PC-3 (cell line): ENCODE results near the gene CAPN5. TPM values are rescaled to one million over a fixed set of nuclear protein-coding genes. Genes with fewer than 3 reads are reported as not detected.

Experiments used
- ATAC-seq: fragments of 200-7000 bp; cut with Tn5 transposase; 2 replicates; pipeline ENCODE4 v1.9.1; 2020; ENCODE audit warnings: mild to moderate bottlenecking, moderate library complexity
- BruUV-seq: library from RNA; stranded (reverse); fragments of 400-500 nt; replicated peaks from 2 replicates; lab custom pipeline; 2021; lab: Mats Ljungman, UMichigan
- CTCF ChIA-PET: fragments of 300-600 bp; sonication (Branson Sonifier 250); formaldehyde crosslinking; loops from one replicate; lab custom pipeline; 2022; ENCODE audit warnings: antibody characterized with exemption; lab: Charles Lee
- POLR2A ChIA-PET: fragments of 300-600 bp; sonication (Branson Sonifier 250); formaldehyde crosslinking; loops from one replicate; lab custom pipeline; 2022; ENCODE audit warnings: antibody characterized with exemption; ENCODE audit not compliant: unreplicated experiment; lab: Charles Lee
- DNase-seq: peaks from one replicate; pipeline ENCODE4 v3.0.0-alpha.2; 2015
- H2AFZ ChIP-seq: fragments of 300-600 bp; sonication (generic); 2 replicates; pipeline ENCODE4 v1.6.0; 2016; ENCODE audit warnings: antibody characterized with exemption, low read length
- H3F3A ChIP-seq: fragments of 300-600 bp; sonication (generic); one replicate; pipeline ENCODE4 v1.6.0; 2017; ENCODE audit warnings: antibody characterized with exemption, low read length, control low read depth, mild to moderate bottlenecking; ENCODE audit not compliant: unreplicated experiment
- H3K27ac ChIP-seq: fragments of 300-600 bp; sonication (generic); 2 replicates; pipeline ENCODE4 v1.5.1; 2016; ENCODE audit warnings: mild to moderate bottlenecking, low read length
- H3K27me3 ChIP-seq: fragments of 300-600 bp; sonication (generic); 2 replicates; pipeline ENCODE4 v1.6.1; 2016; ENCODE audit warnings: low read length, mixed read lengths
- H3K36me3 ChIP-seq: fragments of 300-600 bp; sonication (generic); 2 replicates; pipeline ENCODE4 v1.6.1; 2016; ENCODE audit warnings: low read depth, mixed run types, low read length, mixed read lengths
- H3K4me1 ChIP-seq: fragments of 300-600 bp; sonication (generic); 2 replicates; pipeline ENCODE4 v1.5.1; 2016; ENCODE audit warnings: low read length; ENCODE audit not compliant: insufficient read depth
- H3K4me2 ChIP-seq: fragments of 300-600 bp; sonication (generic); 2 replicates; pipeline ENCODE4 v1.6.0; 2016; ENCODE audit warnings: low read length
- H3K4me3 ChIP-seq: fragments of 300-600 bp; sonication (generic); 2 replicates; pipeline ENCODE4 v1.5.1; 2016; ENCODE audit warnings: mild to moderate bottlenecking, low read length, mixed read lengths
- H3K79me2 ChIP-seq: fragments of 300-600 bp; sonication (generic); 2 replicates; pipeline ENCODE4 v1.6.1; 2017; ENCODE audit warnings: low read length, mixed read lengths
- H3K9ac ChIP-seq: fragments of 300-600 bp; sonication (generic); 2 replicates; pipeline ENCODE4 v1.6.0; 2016; ENCODE audit warnings: mild to moderate bottlenecking, low read length
- H3K9me2 ChIP-seq: fragments of 300-600 bp; sonication (generic); replicated peaks from 2 replicates; pipeline ENCODE4 v1.6.1; 2016; ENCODE audit warnings: mixed run types, low read length, mixed read lengths
- H3K9me3 ChIP-seq: fragments of 300-600 bp; sonication (generic); 2 replicates; pipeline ENCODE4 v1.6.1; 2016; ENCODE audit warnings: low read length, mixed read lengths
- H4K20me1 ChIP-seq: fragments of 300-600 bp; sonication (generic); 2 replicates; pipeline ENCODE4 v1.6.1; 2016; ENCODE audit warnings: low read length, mixed read lengths
- EZH2 ChIP-seq: fragments of 300-600 bp; sonication (generic); IDR thresholded peaks from one replicate; pipeline ENCODE4 v1.6.1; 2017; ENCODE audit warnings: antibody characterized with exemption, mild to moderate bottlenecking, low read length; ENCODE audit not compliant: unreplicated experiment
- EZH2phosphoT487 ChIP-seq: fragments of 300-600 bp; sonication (generic); IDR thresholded peaks from 2 replicates; pipeline ENCODE4 v1.6.1; 2018; ENCODE audit warnings: mild to moderate bottlenecking, antibody characterized with exemption, low read length, borderline replicate concordance
- intact Hi-C: fragments of 100-400 bp; cut with micrococcal nuclease; formaldehyde crosslinking; loops from 2 replicates; pipeline ENCODE4 v1.9.0; 2023
- total RNA-seq: library from RNA; depleted of rRNA; stranded (reverse); fragments of >200 nt; gene quantifications from 2 replicates; pipeline ENCODE4 v1.2.3, GENCODE V29; 2014
- TF ChIP-seq, protein P1 (sequence below): fragments of 300-600 bp; sonication (generic); conservative IDR thresholded peaks from 2 replicates; pipeline ENCODE4 v1.5.1; 2017; ENCODE audit warnings: antibody characterized with exemption, low read depth, mild to moderate bottlenecking, low read length

The CAPN5 gene
- total RNA-seq, 1 experiment from 2014 or later: 6.3 TPM

DNA sequence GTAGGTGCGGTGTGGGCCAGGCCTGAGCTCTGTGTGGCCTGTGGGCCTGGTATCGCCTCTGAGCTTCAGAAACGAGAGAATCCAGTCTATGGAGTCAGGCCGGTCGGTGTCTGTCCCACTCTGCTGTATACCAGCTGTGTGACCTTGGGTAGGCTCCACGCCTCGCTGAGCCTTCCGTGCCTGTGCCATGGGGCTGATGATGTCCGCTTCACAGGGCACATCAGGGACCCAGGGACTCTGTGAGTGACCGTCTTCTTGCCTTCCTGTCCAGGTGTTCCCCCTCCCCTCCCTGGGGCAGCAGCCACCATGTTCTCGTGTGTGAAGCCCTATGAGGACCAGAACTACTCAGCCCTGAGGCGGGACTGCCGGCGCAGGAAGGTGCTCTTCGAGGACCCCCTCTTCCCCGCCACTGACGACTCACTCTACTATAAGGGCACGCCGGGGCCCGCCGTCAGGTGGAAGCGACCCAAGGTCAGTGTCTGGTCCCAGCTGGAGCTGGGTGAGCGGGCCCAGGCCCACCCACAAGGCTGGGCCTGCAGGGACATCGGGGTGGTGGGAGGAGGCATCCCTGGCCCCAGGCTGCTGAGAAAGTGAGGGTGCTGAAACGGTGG, 17.9 kb downstream of the CAPN5 start:
- H3K4me3 ChIP-seq: no peak overlapping the region

DNA sequence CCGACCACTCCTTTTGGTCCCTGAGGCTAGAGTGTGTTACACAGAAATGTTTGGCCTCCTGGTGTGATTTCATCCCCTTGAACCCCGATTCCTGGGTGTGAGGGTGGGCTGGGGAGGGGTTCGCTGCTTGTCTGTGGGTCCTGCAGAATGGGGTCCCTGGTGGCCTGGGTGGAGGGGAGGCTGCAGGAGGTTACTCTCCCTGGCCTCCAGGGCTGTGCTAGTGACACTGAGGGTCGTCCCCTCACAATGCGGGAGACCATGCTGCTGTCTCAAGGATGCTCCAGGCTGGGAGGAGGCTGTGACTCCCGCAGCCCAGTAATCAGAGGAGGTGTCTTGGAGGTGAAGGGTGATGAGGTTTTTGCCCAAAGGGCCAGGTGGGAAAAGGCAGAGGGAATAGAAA, 18.9 kb downstream of the CAPN5 start:
- H3K9me2 ChIP-seq: no peaks in the 10 kb centered on the region
- no peak overlapping the region for H3K4me2 ChIP-seq
- no peaks in the 10 kb centered on the region for H3K36me3 ChIP-seq
- no peak overlapping the region for H3K9ac ChIP-seq
- TF ChIP-seq EZH2phosphoT487 (no peak), EZH2 (no peak)
- TF ChIP-seq, protein P1, sequence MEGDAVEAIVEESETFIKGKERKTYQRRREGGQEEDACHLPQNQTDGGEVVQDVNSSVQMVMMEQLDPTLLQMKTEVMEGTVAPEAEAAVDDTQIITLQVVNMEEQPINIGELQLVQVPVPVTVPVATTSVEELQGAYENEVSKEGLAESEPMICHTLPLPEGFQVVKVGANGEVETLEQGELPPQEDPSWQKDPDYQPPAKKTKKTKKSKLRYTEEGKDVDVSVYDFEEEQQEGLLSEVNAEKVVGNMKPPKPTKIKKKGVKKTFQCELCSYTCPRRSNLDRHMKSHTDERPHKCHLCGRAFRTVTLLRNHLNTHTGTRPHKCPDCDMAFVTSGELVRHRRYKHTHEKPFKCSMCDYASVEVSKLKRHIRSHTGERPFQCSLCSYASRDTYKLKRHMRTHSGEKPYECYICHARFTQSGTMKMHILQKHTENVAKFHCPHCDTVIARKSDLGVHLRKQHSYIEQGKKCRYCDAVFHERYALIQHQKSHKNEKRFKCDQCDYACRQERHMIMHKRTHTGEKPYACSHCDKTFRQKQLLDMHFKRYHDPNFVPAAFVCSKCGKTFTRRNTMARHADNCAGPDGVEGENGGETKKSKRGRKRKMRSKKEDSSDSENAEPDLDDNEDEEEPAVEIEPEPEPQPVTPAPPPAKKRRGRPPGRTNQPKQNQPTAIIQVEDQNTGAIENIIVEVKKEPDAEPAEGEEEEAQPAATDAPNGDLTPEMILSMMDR: no peak
- intact Hi-C loops: no loop called here
- H3K27me3 ChIP-seq: no peaks in the 10 kb centered on the region
- no peaks in the 10 kb centered on the region for H3K9me3 ChIP-seq
- H3K4me3 ChIP-seq: no peak overlapping the region
- ChIA-PET POLR2A (no interaction called here), CTCF (no interaction called here)
- peaks cover 19% of the 10 kb centered on the region for H3K4me1 ChIP-seq
- H4K20me1 ChIP-seq: no peaks in the 10 kb centered on the region
- H3K27ac ChIP-seq: no peak overlapping the region
- H3F3A ChIP-seq: no peaks in the 10 kb centered on the region
- H2AFZ ChIP-seq: no peak overlapping the region
- ATAC-seq (no peak), DNase-seq (no peak)
- BruUV-seq: no TSS peak
- no peaks in the 10 kb centered on the region for H3K79me2 ChIP-seq

More for the DNA sequence above, 17.9 kb downstream of the CAPN5 start:
- intact Hi-C loops: no loop called here
- H3K27ac ChIP-seq: no peak overlapping the region
- no peak for DNase-seq
- H3K4me2 ChIP-seq: no peak overlapping the region
- no TSS peak for BruUV-seq
- H3K9me2 ChIP-seq: no peaks in the 10 kb centered on the region
- no peaks in the 10 kb centered on the region for H3F3A ChIP-seq
- H2AFZ ChIP-seq: no peak overlapping the region
- H3K9me3 ChIP-seq: no peaks in the 10 kb centered on the region
- H4K20me1 ChIP-seq: no peaks in the 10 kb centered on the region
- no peak overlapping the region for H3K9ac ChIP-seq
- no peaks in the 10 kb centered on the region for H3K79me2 ChIP-seq
- ChIA-PET CTCF (no interaction called here), POLR2A (no interaction called here)
- H3K4me1 ChIP-seq: peaks cover 14% of the 10 kb centered on the region
- H3K27me3 ChIP-seq: no peaks in the 10 kb centered on the region
- TF ChIP-seq, protein P1: no peak
- TF ChIP-seq EZH2: no peak
- no peak for TF ChIP-seq EZH2phosphoT487
- no peaks in the 10 kb centered on the region for H3K36me3 ChIP-seq
- ATAC-seq: no peak
